ENCODE measurements around the gene ADCY4.

Gene ADCY4

DNA sequence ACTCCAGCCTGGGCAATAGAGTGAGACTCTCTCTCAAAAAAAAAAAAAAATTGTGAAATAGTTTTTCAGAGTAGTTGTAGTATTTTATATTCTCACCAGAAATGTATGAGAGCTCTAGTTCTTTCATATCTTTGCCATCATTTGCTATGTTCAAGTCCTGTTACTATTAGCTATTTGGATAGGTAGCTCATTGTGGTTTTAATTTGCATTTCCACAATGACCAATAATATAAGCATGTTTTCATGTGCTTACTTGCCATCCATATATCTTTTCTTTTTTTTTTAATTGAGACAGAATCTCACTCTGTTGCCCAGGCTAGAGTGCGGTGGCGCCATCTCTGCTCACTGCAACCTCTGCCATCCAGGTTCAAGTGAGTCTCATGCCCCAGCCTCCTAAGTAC is 13.3 kb upstream of the ADCY4 start:
- no peak overlapping the region for H2BK5ac ChIP-seq (ENCODE audit: low read depth, low read length, poor library complexity, severe bottlenecking)
- no peak overlapping the region for H3K27ac ChIP-seq (ENCODE audit: low read length, poor library complexity, severe bottlenecking)
- no peak overlapping the region for H2BK15ac ChIP-seq (ENCODE audit: low read depth, poor library complexity, severe bottlenecking)
- no peaks in the 10 kb centered on the region for H3K36me3 ChIP-seq (ENCODE audit: control insufficient read depth in 1 of 2, insufficient read depth in 2 of 2, low read depth in 1 of 2, low read length in 2 of 2)
- no peak overlapping the region for H2BK12ac ChIP-seq (ENCODE audit: low read length in 2 of 2)
- no peak overlapping the region for H3K14ac ChIP-seq (ENCODE audit: low read length in 2 of 2)
- H3K4ac ChIP-seq (ENCODE audit: low read depth in 1 of 2, low read length in 2 of 2) = no peak overlapping the region
- no peaks in the 10 kb centered on the region for H3K4me1 ChIP-seq (ENCODE audit: control insufficient read depth, insufficient read depth, low read depth, low read length)
- H2AK5ac ChIP-seq (ENCODE audit: low read length, severe bottlenecking) = no peak overlapping the region
- WGBS = 100% methylated on average over 2 of the region's 2 CpGs
- H3K4me3 ChIP-seq (ENCODE audit: insufficient read depth in 1 of 2, low read depth in 1 of 2, low read length in 2 of 2) = no peak overlapping the region
- no peak overlapping the region for H3K9ac ChIP-seq (ENCODE audit: low read length)
- DNase-seq = no peak
- no peak overlapping the region for H3K23ac ChIP-seq (ENCODE audit: low read length in 2 of 2)
- H3K18ac ChIP-seq (ENCODE audit: low read depth in 1 of 2, low read length in 2 of 2) = no peak overlapping the region
- no peak overlapping the region for H2BK120ac ChIP-seq (ENCODE audit: low read depth, low read length)
- H3K4me2 ChIP-seq (ENCODE audit: low read length, poor library complexity, severe bottlenecking) = no peak overlapping the region
- no peaks in the 10 kb centered on the region for H3K9me3 ChIP-seq (ENCODE audit: control insufficient read depth, low read length)
- no peaks in the 10 kb centered on the region for H3K79me1 ChIP-seq (replicated peaks; ENCODE audit: low read length, poor library complexity, severe bottlenecking)
- H4K91ac ChIP-seq (ENCODE audit: low read length) = no peak overlapping the region
- peaks cover 0 to 60% of the 10 kb centered on the region in 2 experiments for H3K27me3 ChIP-seq (ENCODE audit: control insufficient read depth in 1 of 2, insufficient read depth in 1 of 2, low read length in 2 of 2)
- H4K8ac ChIP-seq (ENCODE audit: low read length) = no peak overlapping the region
- H2AFZ ChIP-seq (ENCODE audit: low read depth, low read length) = no peak overlapping the region

DNA sequence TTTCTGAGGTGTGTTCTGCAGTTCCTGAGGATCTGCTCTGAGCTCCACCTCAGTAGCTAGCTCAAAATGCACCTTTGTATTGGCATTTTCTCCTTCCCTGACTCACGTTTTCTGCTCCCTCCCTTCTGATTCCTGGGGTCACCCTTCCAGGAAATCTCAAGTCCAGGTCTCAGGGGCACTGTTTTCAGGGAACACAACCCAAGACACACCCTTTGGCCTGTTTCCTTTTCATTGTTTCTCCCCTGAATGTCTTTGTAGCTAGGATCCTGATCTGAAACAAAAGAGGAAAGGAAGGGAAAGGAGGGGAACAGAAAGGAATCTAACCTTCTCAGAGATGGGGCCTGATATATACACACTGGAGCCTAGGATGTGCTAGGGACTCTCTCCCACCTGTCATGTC is 12.3 kb upstream of the ADCY4 start:
- H2BK12ac ChIP-seq (ENCODE audit: low read length in 2 of 2) = no peak overlapping the region
- no peaks in the 10 kb centered on the region for H3K79me1 ChIP-seq (replicated peaks; ENCODE audit: low read length, poor library complexity, severe bottlenecking)
- H3K4me3 ChIP-seq (ENCODE audit: insufficient read depth in 1 of 2, low read depth in 1 of 2, low read length in 2 of 2) = no peak overlapping the region
- no peak overlapping the region for H2BK120ac ChIP-seq (ENCODE audit: low read depth, low read length)
- WGBS = 33% methylated on average over 1 of the region's 1 CpG
- no peaks in the 10 kb centered on the region for H3K36me3 ChIP-seq (ENCODE audit: control insufficient read depth in 1 of 2, insufficient read depth in 2 of 2, low read depth in 1 of 2, low read length in 2 of 2)
- no peaks in the 10 kb centered on the region for H3K4me1 ChIP-seq (ENCODE audit: control insufficient read depth, insufficient read depth, low read depth, low read length)
- H3K27ac ChIP-seq (ENCODE audit: low read length, poor library complexity, severe bottlenecking) = no peak overlapping the region
- no peak overlapping the region for H3K4me2 ChIP-seq (ENCODE audit: low read length, poor library complexity, severe bottlenecking)
- H3K14ac ChIP-seq (ENCODE audit: low read length in 2 of 2) = no peak overlapping the region
- no peak overlapping the region for H2BK5ac ChIP-seq (ENCODE audit: low read depth, low read length, poor library complexity, severe bottlenecking)
- no peak overlapping the region for H3K18ac ChIP-seq (ENCODE audit: low read depth in 1 of 2, low read length in 2 of 2)
- no peak overlapping the region for H4K91ac ChIP-seq (ENCODE audit: low read length)
- H4K8ac ChIP-seq (ENCODE audit: low read length) = no peak overlapping the region
- H3K9me3 ChIP-seq (ENCODE audit: control insufficient read depth, low read length) = no peaks in the 10 kb centered on the region
- H3K23ac ChIP-seq (ENCODE audit: low read length in 2 of 2) = no peak overlapping the region
- no peak overlapping the region for H3K4ac ChIP-seq (ENCODE audit: low read depth in 1 of 2, low read length in 2 of 2)
- no peak for DNase-seq
- no peak overlapping the region for H2AK5ac ChIP-seq (ENCODE audit: low read length, severe bottlenecking)
- no peak overlapping the region for H2BK15ac ChIP-seq (ENCODE audit: low read depth, poor library complexity, severe bottlenecking)
- H3K27me3 ChIP-seq (ENCODE audit: control insufficient read depth in 1 of 2, insufficient read depth in 1 of 2, low read length in 2 of 2) = peaks cover 0 to 52% of the 10 kb centered on the region in 2 experiments
- H2AFZ ChIP-seq (ENCODE audit: low read depth, low read length) = no peak overlapping the region
- no peak overlapping the region for H3K9ac ChIP-seq (ENCODE audit: low read length)

DNA sequence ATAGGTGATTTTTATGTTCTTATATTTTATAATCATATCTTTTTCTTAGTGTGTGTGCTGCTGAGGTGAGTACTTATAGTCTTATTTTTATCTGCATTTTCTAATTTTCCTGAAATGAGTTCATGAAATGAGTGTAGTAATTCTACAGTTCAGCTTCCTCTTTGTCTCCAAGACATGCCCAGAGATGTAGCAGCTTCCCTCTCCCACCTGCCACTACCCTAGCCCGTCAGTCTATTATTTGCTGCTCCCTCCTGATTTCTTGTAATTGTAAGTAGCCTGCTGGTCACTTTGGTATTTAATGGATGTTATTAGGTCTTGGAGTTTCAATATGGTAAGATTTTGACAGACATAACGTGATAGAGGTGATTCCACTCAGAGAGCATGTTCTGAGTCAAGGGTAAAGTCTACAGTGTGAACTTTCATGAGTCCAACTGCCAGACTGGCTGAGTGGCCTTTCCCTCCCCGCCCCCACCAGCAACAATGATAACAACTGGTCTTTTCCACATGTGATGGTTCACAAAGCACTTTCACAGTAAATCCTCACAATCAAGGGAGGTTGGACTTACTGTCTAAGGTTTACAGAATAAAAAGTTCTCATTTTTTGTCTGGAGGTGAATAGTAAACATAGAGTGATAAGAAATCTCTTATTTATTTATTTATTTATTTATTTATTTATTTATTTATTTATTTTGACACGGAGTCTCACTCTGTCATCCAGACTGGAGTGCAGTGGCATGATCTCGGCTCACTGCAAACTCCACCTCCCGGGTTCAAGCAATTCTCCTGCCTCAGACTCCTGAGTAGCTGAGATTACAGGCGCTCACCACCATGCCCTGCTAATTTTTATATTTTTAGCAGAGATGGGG is 9.2 kb upstream of the ADCY4 start:
- Histone ChIP-seq H3K79me1 (replicated peaks; ENCODE audit: low read length, poor library complexity, severe bottlenecking) (no peaks in the 10 kb centered on the region), H3K4me3 (ENCODE audit: insufficient read depth in 1 of 2, low read depth in 1 of 2, low read length in 2 of 2) (no peak overlapping the region), H3K9ac (ENCODE audit: low read length) (no peak overlapping the region), H2AFZ (ENCODE audit: low read depth, low read length) (no peak overlapping the region), H3K23ac (ENCODE audit: low read length in 2 of 2) (no peak overlapping the region), H3K9me3 (ENCODE audit: control insufficient read depth, low read length) (no peaks in the 10 kb centered on the region), H3K18ac (ENCODE audit: low read depth in 1 of 2, low read length in 2 of 2) (no peak overlapping the region), H2AK5ac (ENCODE audit: low read length, severe bottlenecking) (no peak overlapping the region), H4K8ac (ENCODE audit: low read length) (no peak overlapping the region), H3K4ac (ENCODE audit: low read depth in 1 of 2, low read length in 2 of 2) (no peak overlapping the region), H3K4me1 (ENCODE audit: control insufficient read depth, insufficient read depth, low read depth, low read length) (peaks cover 7% of the 10 kb centered on the region), H2BK120ac (ENCODE audit: low read depth, low read length) (no peak overlapping the region), H3K14ac (ENCODE audit: low read length in 2 of 2) (no peak overlapping the region), H2BK12ac (ENCODE audit: low read length in 2 of 2) (no peak overlapping the region), H3K4me2 (ENCODE audit: low read length, poor library complexity, severe bottlenecking) (no peak overlapping the region), H2BK5ac (ENCODE audit: low read depth, low read length, poor library complexity, severe bottlenecking) (no peak overlapping the region), H4K91ac (ENCODE audit: low read length) (no peak overlapping the region), H3K27ac (ENCODE audit: low read length, poor library complexity, severe bottlenecking) (no peak overlapping the region), H3K36me3 (ENCODE audit: control insufficient read depth in 1 of 2, insufficient read depth in 2 of 2, low read depth in 1 of 2, low read length in 2 of 2) (peaks cover 0 to under 1% of the 10 kb centered on the region in 2 experiments), H2BK15ac (ENCODE audit: low read depth, poor library complexity, severe bottlenecking) (no peak overlapping the region), H3K27me3 (ENCODE audit: control insufficient read depth in 1 of 2, insufficient read depth in 1 of 2, low read length in 2 of 2) (peaks cover 2 to 49% of the 10 kb centered on the region in 2 experiments)
- 83% methylated on average over 6 of the region's 7 CpGs for WGBS
- no peak for DNase-seq

DNA sequence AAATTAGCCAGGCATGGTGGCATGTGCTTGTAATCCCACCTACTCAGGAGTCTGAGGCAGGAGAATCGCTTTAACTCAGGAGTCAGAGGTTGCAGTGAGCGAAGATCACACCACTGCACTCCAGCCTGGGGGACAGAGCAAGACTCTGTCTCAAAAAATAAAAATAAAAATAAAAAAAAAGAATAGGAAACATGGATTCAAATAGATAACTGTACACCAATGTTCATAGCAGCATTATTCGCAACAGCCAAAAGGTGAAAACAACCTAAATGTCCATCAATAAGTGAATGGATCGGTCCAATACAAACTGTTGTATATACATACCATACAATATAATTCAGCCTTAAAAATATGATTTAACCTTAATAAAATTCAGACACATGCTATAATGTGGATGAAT is 8.0 kb upstream of the ADCY4 start:
- Histone ChIP-seq H2AK5ac (ENCODE audit: low read length, severe bottlenecking) (no peak overlapping the region), H3K27ac (ENCODE audit: low read length, poor library complexity, severe bottlenecking) (no peak overlapping the region), H4K91ac (ENCODE audit: low read length) (no peak overlapping the region), H3K14ac (ENCODE audit: low read length in 2 of 2) (no peak overlapping the region), H2BK12ac (ENCODE audit: low read length in 2 of 2) (no peak overlapping the region), H3K18ac (ENCODE audit: low read depth in 1 of 2, low read length in 2 of 2) (no peak overlapping the region), H3K4me3 (ENCODE audit: insufficient read depth in 1 of 2, low read depth in 1 of 2, low read length in 2 of 2) (no peak overlapping the region), H3K4me2 (ENCODE audit: low read length, poor library complexity, severe bottlenecking) (no peak overlapping the region), H3K79me1 (replicated peaks; ENCODE audit: low read length, poor library complexity, severe bottlenecking) (no peaks in the 10 kb centered on the region), H3K4me1 (ENCODE audit: control insufficient read depth, insufficient read depth, low read depth, low read length) (peaks cover 10% of the 10 kb centered on the region), H3K9ac (ENCODE audit: low read length) (no peak overlapping the region), H2AFZ (ENCODE audit: low read depth, low read length) (no peak overlapping the region), H3K36me3 (ENCODE audit: control insufficient read depth in 1 of 2, insufficient read depth in 2 of 2, low read depth in 1 of 2, low read length in 2 of 2) (peaks cover 4% of the 10 kb centered on the region in 2 experiments), H3K9me3 (ENCODE audit: control insufficient read depth, low read length) (no peaks in the 10 kb centered on the region), H3K4ac (ENCODE audit: low read depth in 1 of 2, low read length in 2 of 2) (no peak overlapping the region), H3K23ac (ENCODE audit: low read length in 2 of 2) (no peak overlapping the region), H3K27me3 (ENCODE audit: control insufficient read depth in 1 of 2, insufficient read depth in 1 of 2, low read length in 2 of 2) (peaks cover 13 to 55% of the 10 kb centered on the region in 2 experiments), H2BK120ac (ENCODE audit: low read depth, low read length) (no peak overlapping the region), H2BK5ac (ENCODE audit: low read depth, low read length, poor library complexity, severe bottlenecking) (no peak overlapping the region), H2BK15ac (ENCODE audit: low read depth, poor library complexity, severe bottlenecking) (no peak overlapping the region), H4K8ac (ENCODE audit: low read length) (no peak overlapping the region)
- DNase-seq = no peak
- WGBS = 100% methylated on average over 2 of the region's 4 CpGs

Measured in mesenchymal stem cell (in vitro differentiated cells and primary cell).